Urinary bladder (tissue), 4 donors: Measurements from ENCODE around the gene OPRL1. TPM values are rescaled to one million over a fixed set of nuclear protein-coding genes. Genes with fewer than 3 reads are reported as not detected.

Experiments used
- DNase-seq: peaks from one replicate; pipeline ENCODE4 v3.0.0-alpha.2; 2015; ENCODE audit errors: extremely low spot score
- H3K27ac ChIP-seq: one replicate; pipeline ENCODE4 v1.5.1; 2013; ENCODE audit warnings: low read depth, mild to moderate bottlenecking, moderate library complexity
- H3K36me3 ChIP-seq: one replicate; pipeline ENCODE4 v1.6.1; 2013; ENCODE audit warnings: mild to moderate bottlenecking, moderate library complexity; ENCODE audit not compliant: insufficient read depth
- H3K4me1 ChIP-seq: one replicate; pipeline ENCODE4 v1.6.1; 2013; ENCODE audit warnings: mild to moderate bottlenecking, moderate library complexity; ENCODE audit not compliant: insufficient read depth
- H3K4me3 ChIP-seq: one replicate; pipeline ENCODE4 v1.5.1; 2013; ENCODE audit warnings: low read depth, low read length
- WGBS: extraction: QIAGEN DNeasy Blood & Tissue Kit; methylation state at CpG from one replicate; pipeline ENCODE4 v1.1.7; 2013; 5-methylcytosine and 5-hydroxymethylcytosine counted together
- polyA plus RNA-seq: library from polyadenylated mRNA; stranded (reverse); fragments of 200-250 nt; gene quantifications from one replicate; pipeline ENCODE4 v1.2.3, GENCODE V29; 2013
- total RNA-seq: library from RNA; depleted of rRNA; stranded (reverse); fragments of >200 nt; gene quantifications from one replicate; pipeline ENCODE4 v1.2.3, GENCODE V29; 2014
- donor health status: healthy with polysubstance abuse.
- donor health status: healthy.

The OPRL1 gene
- total and polyA plus RNA-seq, 2 donors: 0.67 to 1.1 TPM

DNA sequence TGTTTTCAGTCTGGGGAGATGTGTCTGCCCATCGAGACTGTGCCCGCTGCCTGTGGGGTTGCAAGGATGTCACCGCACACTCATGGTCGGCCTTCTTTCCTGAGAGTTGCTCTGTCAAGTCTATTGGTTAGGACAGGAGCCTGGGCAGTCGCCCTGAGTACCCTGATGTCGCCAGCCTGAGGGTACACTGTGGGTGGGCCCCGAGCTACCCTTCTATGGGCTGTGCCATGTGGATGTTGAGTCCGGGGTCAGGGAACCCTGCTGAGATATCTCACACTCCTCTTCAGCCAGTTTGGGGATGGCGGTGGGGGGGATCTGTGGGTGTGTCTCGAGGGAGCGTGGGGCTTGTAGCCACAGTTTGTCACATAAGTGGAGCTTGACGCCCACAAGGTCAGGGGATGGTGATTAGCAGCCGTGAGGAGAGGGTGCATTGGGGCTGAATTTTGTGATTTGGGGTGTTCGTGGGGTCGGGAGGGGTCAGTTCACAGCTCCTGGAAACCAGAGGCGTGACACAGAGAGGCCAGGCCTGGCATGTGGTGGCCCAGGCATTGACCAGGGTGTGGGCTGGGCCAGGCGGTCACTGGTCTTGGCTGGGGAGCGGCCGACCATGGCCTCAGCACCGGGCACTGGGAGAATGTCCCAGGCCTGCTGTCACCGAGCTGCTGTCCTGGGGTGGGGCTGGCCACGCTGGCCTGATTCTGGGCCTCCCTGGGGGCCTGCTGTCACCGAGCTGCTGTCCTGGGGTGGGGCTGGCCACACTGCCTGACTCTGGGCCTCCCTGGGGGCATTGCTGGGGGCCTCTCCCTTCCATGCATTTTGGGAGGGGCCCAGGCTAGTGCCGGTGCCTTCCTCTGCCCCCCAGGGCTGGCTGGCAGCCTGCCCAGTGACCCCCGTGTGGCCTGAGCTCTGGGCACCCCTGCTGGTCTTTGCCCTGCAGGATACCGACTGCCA lies 29.1 kb downstream of the OPRL1 start:
- Histone ChIP-seq H3K36me3 (no peaks in the 10 kb centered on the region), H3K4me3 (no peak overlapping the region), H3K27ac (no peak overlapping the region), H3K4me1 (no peaks in the 10 kb centered on the region)
- DNase-seq: no peak
- WGBS: 83% methylated on average over 26 of the region's 26 CpGs

- H3K27ac ChIP-seq: no peak overlapping the region
- no peak overlapping the region for H3K4me3 ChIP-seq
- H3K4me1 ChIP-seq: no peaks in the 10 kb centered on the region
- H3K36me3 ChIP-seq: no peaks in the 10 kb centered on the region
- DNase-seq: no peak
- 58% methylated on average over 16 of the region's 16 CpGs for WGBS
Observed at GRCh38 chr20:64109831-64110391, 30.0 kb downstream of the OPRL1 start.

DNA sequence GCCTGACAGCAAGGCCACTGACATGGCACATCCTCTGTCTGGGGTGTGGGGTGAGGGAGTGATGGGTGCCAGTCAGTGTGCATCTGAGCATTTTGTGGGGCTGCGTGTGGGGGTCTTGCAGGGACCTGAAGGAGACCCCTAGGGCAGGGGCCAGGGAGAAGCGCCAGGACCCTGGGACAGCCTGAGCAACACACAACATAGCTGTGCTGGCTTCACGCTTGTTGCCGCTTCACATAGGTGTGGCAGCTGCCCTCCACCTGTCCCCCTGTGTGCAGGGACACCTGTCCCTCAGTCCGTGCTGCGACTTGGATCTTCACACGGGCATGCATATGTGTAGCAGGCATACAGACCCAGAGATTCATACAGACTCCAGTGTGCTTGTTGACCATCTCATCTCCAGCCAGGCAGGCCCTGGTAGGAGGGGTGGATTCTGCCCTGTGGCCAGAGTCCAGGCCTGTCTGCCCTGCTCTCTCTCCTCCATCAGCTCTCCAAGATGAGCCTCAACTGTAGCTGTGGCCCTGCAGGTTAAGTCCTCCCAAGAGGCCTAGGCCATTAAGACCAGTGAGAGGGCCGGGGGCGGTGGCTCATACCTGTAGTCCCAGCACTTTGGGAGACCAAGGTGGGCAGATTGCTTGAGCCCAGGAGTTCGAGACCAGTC lies 30.7 kb downstream of the OPRL1 start:
- WGBS: 91% methylated on average over 10 of the region's 10 CpGs

DNA sequence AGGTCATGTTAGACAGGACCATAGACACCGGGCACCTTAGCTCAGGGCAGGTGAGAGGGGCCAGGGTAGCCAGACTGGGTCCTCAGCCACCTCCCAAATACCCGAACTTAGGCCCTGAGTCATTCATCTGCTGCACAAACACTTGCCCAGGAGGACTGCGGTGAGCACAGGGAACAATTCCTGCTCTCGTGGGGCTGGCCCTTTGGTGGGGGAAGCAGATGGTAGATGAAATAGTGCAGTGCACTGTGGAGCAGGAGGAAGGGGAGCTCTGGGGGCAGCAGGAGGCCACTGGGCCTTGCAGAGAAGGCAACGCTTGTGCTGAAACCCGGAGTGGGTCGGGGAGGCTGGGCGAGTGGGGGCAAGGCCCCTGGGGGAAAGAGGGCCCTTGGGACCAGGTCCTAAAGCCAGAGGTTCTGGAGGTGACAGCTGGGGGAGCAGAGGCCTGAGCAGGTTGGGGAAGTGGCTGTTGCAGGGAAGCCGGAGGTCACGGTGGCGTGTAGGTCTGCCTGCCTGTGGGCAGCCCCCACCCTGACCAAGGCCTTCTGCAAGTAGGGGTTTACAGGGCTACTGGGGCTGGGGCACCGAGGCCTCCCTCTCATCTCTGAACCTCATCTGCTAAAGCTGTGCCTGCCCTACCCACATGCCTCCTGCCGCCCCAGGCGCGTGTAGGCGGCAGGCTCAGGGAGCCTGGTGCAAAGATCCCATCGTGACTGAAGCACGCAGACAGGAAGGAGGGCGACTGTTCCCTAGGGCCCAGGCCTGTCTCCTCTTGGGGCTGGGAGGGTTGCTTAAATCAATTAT lies 32.2 kb downstream of the OPRL1 start:
- DNase-seq: no peak
- Histone ChIP-seq H3K36me3 (no peaks in the 10 kb centered on the region), H3K4me1 (no peaks in the 10 kb centered on the region), H3K4me3 (no peak overlapping the region), H3K27ac (no peak overlapping the region)
- WGBS: 80% methylated on average over 19 of the region's 19 CpGs

More for the DNA sequence above, 30.7 kb downstream of the OPRL1 start:
- Histone ChIP-seq H3K4me1 (no peaks in the 10 kb centered on the region), H3K4me3 (no peak overlapping the region), H3K36me3 (no peaks in the 10 kb centered on the region), H3K27ac (no peak overlapping the region)
- no peak for DNase-seq

DNA sequence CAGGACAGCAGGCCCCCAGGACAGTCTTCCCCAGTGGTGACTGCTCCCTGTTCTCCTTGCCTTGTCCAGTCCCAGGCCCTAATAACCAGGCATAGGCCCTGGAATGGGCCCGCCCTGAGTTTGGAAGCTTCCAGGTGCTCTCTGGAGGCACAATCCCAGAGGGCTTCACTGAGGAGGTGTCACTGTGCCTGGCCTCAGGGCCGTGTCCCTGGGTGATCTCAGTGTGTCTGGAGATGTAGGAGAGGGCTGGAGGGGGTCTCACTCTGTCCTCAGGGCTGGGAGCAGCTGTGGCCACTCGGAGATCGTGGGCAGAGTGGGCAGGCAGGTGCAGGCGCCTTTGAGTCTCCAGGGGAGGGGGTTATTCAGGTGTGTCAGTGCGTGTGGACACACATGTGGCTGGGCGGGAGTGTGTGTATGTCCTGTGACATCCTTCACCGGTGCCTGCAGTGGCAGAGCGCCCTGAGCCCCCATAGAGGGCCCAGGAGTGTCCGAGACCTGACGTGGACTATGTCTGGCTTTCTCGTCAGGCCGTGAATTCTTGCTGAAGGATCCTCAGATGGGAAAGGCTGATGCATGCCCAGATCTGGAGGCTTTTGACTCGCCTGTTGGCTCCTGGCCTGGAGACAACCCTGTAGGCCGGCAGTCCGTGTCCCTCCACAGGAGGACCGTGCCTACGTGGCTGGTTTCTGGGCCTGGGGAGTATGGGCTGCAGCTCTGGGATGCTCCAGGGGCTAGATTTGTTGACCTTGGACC lies 33.0 kb downstream of the OPRL1 start:
- Histone ChIP-seq H3K4me1 (no peaks in the 10 kb centered on the region), H3K4me3 (no peak overlapping the region), H3K36me3 (no peaks in the 10 kb centered on the region), H3K27ac (no peak overlapping the region)
- WGBS: 76% methylated on average over 18 of the region's 18 CpGs
- no peak for DNase-seq

DNA sequence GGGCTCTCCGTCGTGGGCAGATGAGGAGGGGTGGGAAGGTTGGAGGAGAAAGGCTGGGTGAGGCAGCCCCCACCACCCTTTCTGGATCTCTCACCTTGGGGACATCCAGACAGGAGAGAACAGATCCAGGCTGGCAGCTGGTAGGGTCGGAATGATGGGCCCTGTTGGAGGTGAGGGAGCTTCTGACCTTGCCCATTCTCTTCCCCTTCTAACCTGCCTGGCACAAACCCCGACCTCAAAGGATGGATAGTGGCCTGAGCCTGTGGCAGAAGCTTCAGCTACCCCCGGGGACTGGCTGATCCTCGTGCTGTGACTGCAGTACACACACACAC lies 33.5 kb downstream of the OPRL1 start:
- 71% methylated on average over 6 of the region's 6 CpGs for WGBS
- DNase-seq: no peak

DNA sequence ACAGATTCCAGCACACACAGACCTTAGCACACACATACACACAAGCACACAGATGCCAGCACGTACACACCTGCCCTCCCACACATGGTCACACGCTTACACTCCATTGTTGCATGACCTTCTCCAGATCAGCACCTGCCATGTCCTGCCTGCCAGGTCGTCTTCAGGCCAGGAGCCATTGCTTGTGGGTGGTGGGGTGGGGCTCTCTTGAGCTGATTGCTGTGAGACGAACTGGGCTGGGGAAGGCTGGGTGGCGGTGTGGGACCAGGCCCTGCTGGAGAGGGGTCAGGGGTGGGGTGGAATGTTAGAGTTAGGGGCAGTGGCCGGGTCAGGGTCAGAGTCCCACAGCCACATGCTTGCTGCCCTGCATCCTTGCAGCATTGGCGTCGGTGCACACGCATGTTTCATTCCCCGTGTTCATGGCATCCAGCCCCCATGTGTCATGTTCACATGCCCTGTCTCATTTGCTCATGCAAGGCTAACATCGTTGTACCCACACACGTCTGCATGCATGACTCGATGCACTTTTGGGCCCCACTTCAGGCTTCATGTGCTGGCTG lies 34.0 kb downstream of the OPRL1 start:
- no peak for DNase-seq
- Histone ChIP-seq H3K4me3 (no peak overlapping the region), H3K4me1 (no peaks in the 10 kb centered on the region), H3K27ac (no peak overlapping the region), H3K36me3 (no peaks in the 10 kb centered on the region)
- WGBS: 80% methylated on average over 13 of the region's 13 CpGs

More for the DNA sequence above, 33.5 kb downstream of the OPRL1 start:
- H3K4me1 ChIP-seq: no peaks in the 10 kb centered on the region
- no peak overlapping the region for H3K4me3 ChIP-seq
- no peak overlapping the region for H3K27ac ChIP-seq
- H3K36me3 ChIP-seq: no peaks in the 10 kb centered on the region

- WGBS: 79% methylated on average over 14 of the region's 14 CpGs
- DNase-seq: no peak
- no peaks in the 10 kb centered on the region for H3K36me3 ChIP-seq
Observed at GRCh38 chr20:64114356-64114971, 34.6 kb downstream of the OPRL1 start.

DNA sequence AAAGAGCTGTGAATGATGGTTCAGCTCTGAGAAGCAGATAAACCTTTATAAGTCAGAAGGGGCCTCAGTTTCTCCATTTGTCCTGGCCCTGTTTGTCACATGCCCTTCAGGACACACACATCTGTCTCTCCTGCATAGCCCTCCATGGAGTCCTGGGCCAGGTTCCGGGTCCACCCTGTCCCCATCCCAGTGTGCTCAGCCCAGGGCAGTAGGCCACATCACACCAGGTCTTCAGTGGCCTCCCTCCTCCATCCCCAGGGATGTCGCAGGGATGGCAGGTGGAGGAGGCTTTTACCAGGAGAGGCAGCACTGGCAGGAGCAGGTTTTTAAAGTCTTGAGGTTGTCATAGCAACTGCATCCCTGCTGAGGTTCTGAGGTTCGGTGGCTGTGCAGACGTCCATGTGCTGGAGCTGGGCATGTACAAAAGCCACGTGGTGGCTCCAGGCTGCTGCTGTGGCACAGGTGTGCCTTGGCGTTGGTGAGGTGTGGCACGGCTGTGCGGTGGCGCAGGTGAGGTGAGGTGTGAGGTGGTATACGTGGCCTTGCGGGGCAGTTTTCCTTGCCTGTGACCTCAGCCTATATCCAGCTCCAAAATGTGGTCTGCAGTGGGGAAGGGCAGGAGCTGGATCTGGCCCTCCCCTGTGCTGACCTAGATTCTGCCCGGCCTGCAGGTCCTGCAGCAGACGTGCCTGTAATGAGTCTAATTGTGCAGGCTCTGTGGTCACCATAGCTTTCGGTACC lies 35.5 kb downstream of the OPRL1 start:
- WGBS: 70% methylated on average over 14 of the region's 14 CpGs
- no peaks in the 10 kb centered on the region for H3K36me3 ChIP-seq
- DNase-seq: no peak

More at GRCh38 chr20:64114356-64114971, 34.6 kb downstream of the OPRL1 start:
- Histone ChIP-seq H3K4me3 (no peak overlapping the region), H3K27ac (no peak overlapping the region), H3K4me1 (no peaks in the 10 kb centered on the region)

DNA sequence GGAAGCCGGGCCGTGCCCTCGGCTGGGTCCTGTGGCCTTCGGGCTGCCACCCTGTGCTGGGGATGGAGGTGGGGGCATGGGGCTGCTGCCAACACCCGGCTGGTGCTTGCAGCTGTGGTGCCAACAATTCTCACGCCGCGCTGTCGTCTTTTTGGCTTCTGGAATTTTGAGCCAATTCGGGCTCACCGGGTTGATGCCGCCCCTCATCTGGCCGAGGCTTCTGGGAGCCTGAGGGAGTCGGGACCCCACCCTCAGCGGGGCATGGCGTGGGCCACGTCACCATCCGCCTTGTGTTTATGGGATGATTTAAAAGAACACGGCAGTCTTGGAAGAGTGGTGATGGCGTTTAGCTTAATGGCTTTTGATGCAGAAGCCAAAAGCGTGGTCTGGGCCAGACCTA lies 36.1 kb downstream of the OPRL1 start:
- Histone ChIP-seq H3K36me3 (no peaks in the 10 kb centered on the region), H3K27ac (no peak overlapping the region), H3K4me1 (no peaks in the 10 kb centered on the region), H3K4me3 (no peak overlapping the region)
- DNase-seq: no peak
- 76% methylated on average over 21 of the region's 21 CpGs for WGBS

More for the DNA sequence above, 35.5 kb downstream of the OPRL1 start:
- Histone ChIP-seq H3K4me1 (no peaks in the 10 kb centered on the region), H3K27ac (no peak overlapping the region), H3K4me3 (no peak overlapping the region)

DNA sequence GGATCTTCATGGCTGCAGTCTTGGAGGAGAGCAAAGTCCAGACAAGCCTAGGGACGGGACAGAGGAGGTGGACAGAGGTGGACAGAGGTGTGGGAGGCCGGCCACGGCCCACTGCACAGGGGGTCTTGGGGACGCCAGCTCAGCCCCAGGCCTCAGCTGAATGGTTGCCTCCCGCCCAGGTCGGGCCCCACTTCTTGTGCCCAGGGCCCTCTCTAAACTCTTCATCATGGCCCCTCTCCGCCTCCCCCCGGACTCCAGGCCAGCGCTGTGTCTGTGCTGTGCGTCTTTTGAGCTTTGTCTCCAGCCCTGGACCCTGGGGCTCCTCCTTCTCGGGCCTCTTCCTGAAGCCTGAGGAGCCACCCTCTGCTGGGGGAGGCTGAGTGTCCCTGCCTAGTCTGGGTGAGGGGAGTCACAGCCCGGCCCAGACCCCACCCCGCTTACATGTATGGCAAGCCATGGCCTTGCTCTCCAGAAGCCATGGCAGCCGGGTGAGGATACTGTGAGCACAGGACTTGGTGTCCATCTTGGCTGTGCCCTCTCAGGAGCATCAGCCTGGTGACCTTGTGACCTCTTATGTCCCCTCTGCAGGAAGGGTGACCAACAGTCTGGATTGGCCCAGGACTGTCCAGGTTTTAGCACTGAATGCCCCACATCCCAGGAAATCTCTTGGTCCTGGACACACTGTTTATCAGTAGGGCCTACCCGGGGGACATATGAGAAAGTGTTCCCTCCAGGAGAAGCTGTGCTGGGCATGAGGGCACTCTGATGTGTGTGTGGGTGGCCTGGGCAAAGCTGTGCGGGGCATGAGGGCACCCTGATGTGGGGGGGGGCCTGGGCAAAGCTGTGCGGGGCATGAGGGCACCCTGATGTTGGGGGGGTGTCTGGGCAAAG lies 36.9 kb downstream of the OPRL1 start:
- Histone ChIP-seq H3K4me3 (no peak overlapping the region), H3K36me3 (no peaks in the 10 kb centered on the region), H3K4me1 (no peaks in the 10 kb centered on the region), H3K27ac (no peak overlapping the region)
- 83% methylated on average over 17 of the region's 17 CpGs for WGBS
- no peak for DNase-seq
